A549 treated with Hydrocortisone at 1 μM for 4 hours (cell line): Measurements from ENCODE around the gene AGFG2. TPM values are rescaled to one million over a fixed set of nuclear protein-coding genes. Genes with fewer than 3 reads are reported as not detected.

Source experiments
- total RNA-seq: library from RNA; stranded (reverse); fragments of 200-300 nt; extraction: Qiagen RNA extraction; gene quantifications from 5 replicates; pipeline ENCODE4 v1.2.3, GENCODE V29; 2022

The AGFG2 gene, protein sequence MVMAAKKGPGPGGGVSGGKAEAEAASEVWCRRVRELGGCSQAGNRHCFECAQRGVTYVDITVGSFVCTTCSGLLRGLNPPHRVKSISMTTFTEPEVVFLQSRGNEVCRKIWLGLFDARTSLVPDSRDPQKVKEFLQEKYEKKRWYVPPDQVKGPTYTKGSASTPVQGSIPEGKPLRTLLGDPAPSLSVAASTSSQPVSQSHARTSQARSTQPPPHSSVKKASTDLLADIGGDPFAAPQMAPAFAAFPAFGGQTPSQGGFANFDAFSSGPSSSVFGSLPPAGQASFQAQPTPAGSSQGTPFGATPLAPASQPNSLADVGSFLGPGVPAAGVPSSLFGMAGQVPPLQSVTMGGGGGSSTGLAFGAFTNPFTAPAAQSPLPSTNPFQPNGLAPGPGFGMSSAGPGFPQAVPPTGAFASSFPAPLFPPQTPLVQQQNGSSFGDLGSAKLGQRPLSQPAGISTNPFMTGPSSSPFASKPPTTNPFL
- 35.5 to 50.9 TPM (median 42.3 TPM) in 5 replicates for total RNA-seq

DNA sequence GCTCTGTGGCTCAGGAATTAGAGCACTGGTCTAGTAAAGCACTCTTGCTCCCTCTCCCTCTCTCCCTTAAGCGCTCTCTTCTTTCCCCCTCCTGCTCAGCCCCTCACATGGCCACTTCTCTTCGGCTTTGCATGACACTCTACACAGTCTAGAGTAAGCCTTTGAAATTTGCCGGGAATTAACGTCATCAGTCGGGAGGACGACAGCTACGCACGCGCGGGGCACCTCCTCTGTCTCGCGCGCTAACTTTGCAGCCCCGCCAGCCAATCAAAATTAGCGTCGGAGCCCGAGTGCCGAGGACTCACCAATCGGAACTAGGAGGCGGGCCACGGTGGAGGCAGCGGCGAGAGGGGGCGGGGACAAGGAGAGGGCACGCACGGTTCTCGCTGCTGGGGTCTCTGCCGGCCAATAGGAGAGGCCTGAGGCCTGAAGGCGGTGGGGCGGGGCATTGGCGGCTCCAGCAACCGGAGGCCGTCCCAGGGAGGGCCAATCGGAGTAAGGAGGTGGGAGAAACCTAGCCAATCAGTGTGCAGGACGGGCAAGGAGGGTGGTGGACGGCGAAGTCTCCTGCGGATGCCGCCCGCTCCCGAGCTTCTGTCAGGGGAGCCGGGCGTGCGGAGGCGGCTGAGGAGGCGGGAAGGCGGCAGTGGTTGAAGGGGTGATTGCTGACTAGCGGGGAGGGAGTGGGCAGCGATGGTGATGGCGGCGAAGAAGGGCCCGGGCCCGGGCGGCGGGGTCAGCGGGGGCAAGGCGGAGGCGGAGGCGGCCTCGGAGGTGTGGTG lies at the start of gene AGFG2:
Gene AGFG2, plus strand, starts transcription at position 550 of the 782 bp plus-strand sequence. Its CDS starts 144 bp downstream, at position 694.

DNA sequence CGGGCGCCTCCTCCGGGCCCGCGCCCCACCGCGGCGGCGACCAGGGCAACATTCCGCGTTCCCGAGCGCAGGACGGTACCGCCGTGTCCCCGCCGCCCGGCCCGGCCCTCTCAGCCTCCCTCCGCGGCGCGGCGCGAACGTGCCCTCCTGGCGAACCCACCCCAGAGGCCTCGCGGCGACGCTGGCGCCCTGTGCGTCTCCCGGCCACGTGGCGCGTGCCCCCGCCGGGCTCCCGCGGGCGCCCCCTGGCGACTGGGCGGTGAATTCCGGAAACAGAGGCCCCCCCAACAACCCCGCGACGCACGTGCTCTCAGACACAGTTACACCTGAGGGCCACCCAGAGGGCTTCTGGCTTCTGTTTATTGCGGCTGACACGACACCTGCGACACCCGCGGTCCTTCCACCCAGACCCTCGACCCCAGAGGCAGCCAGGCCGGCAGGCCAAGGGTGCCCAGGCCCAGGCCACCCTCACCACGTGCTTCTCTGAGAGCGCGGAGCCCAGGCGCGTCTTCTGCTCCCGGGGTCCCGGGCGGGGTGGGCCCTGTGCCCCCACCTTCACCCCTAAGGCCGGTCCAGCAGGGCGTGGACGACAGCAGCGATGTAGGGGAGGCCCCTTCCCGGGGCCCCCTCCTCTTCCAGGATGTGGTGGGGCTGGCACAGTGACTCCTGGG lies 34.8 kb downstream of the AGFG2 start, which contains the start of gene SAP25:
Gene SAP25, minus strand, starts transcription at position 210 of the 671 bp plus-strand sequence. Its CDS starts 158 bp downstream, at position 52.

DNA sequence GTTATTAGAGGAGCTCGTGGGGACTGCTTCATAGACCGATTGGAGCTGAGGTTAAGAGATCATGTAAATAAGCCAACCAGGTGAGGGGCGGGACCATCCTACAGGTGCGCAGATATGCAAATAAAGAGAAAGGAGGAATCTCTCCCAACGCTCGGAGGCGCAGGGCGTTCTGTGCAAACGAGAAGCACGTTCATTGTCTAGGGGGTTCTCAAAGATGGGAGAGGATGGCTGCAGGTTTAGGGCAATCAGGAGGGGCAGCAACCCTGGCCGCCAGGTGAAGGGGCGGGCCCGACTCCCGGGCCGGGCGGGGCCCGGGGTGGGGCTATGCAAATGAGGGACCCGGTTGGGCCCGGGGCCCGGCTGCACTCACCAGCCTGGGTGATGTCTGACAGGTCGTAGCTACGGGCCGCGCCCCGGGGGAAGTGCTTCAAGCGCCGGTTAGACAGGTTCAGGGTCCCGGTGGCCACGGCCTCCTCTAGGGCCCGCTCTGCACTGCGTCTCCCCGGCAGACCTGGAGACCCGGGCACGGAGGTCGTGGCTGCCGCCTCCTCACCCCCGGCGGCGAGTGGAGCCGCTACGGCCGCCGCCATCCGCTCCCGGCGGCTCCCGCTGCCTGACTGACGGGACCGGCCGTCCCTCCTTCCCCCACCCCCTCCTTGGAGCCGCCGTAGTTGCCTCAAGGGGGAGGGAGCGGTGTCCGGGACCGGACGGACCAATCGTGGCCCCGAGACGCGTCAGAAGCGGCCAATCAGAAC lies 46.7 kb downstream of the AGFG2 start, which contains the start of gene LRCH4:
Gene LRCH4, minus strand, starts transcription at position 619 of the 755 bp plus-strand sequence. Its CDS starts 29 bp downstream, at position 590.

DNA sequence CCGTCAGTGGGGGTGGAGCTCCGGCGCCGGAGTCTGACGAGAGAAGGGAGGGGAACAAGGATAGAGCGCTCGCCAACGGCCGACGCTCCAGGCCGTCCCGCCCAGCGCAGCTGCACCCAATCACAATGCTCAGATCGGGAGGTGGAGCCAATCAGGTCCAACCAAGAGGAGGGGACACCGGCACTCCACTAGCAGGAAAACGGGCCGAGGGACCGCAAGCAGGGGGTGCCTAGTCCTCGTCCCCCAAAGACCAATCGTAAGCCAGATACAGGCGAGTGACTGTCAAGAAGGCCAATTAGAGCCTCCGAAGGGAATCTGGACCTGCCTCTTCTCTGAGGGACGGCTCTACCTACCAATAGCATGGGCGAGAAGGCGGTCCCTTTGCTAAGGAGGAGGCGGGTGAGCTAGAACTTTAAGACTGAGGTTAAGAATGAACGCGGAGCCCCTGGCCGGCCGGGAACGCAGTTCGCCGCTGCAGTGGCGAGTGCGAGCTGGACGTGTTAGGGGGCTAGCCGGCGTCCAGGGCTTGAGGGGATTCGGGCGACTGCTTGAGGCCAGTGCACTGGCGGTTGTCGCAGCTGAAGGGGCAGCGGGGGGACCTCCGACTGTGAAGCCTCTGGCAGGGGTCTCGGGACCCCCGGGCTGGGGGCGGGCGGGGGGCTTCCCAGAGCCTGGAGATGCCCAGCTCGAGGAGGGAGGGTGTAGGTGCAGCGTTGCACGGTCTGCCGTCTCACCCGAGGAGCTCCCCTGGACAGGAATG lies 47.4 kb downstream of the AGFG2 start, which contains the start of gene FBXO24:
Gene FBXO24, plus strand, starts transcription at position 63 of the 760 bp plus-strand sequence. Its CDS starts 298 bp downstream, at position 361.

DNA sequence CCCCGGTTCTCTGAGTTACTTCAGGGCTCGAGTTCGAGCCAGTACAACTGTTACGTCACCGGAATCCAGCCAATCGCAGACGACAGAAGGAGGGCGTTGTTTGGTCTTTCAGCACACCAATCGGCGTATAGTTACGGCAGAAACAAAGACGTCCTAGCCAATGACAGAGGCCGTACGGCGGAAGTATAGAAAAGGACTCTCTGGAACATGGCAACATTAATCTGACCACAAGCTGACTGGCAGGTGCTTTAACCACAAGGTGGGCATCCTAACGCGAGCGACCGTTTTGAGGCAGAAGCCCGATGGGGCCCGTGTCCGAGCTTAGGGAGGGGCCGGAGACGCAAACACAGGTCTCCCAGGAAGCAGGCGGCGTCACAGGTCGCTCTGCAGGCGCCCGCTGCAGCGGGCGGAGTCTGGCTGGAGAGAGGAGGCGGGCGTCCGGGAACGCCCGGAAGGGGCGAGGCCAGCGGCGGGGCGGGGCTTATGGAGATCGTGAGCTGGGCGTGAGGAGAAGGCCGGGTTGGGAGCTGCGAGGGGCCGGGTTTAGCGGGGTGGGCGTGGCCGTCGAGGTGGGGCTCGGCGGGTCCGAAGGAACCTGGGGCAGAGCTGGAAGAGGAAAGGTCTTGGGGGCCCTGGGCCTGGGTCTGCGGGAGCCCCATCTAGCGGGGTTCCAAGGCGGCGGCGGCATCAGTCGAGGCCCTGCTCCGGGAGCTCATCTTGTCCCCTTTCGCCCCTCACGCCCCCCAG lies 73.2 kb downstream of the AGFG2 start, which contains the start of gene MOSPD3:
Gene MOSPD3, plus strand, starts transcription at position 558 of the 747 bp plus-strand sequence. CDS start 252 bp downstream, outside the sequence.

Other genes starting within 250 kb of the AGFG2 start
- not detected in 5 replicates for gene SPDYE3, start 231.5 kb upstream of the AGFG2 start, total RNA-seq
- 21.9 to 28.9 TPM (median 27.4 TPM) in 5 replicates for gene PILRB, start 181.1 kb upstream of the AGFG2 start, total RNA-seq
- 3.3 to 5.4 TPM (median 5.2 TPM) in 5 replicates for gene PILRA, start 165.7 kb upstream of the AGFG2 start, total RNA-seq
- 1.2 to 1.9 TPM (median 1.4 TPM) in 5 replicates for gene ZCWPW1, start 110.5 kb upstream of the AGFG2 start, total RNA-seq
- 41.5 to 47.6 TPM (median 43.3 TPM) in 5 replicates for gene MEPCE, start 109.4 kb upstream of the AGFG2 start, total RNA-seq
- 27.1 to 53.8 TPM (median 49.4 TPM) in 5 replicates for gene PPP1R35, start 102.7 kb upstream of the AGFG2 start, total RNA-seq
- gene SPACDR, start 74.9 kb upstream of the AGFG2 start, total RNA-seq: 0.53 to 1.3 TPM (median 0.88 TPM) in 5 replicates
- 48.4 to 67.7 TPM (median 57.8 TPM) in 5 replicates for gene TSC22D4, start 60.0 kb upstream of the AGFG2 start, total RNA-seq
- 3.0 to 7.0 TPM (median 5.1 TPM) in 5 replicates for gene NYAP1, start 55.3 kb upstream of the AGFG2 start, total RNA-seq
- gene SAP25, start 34.7 kb downstream of the AGFG2 start, total RNA-seq: 0.18 to 0.85 TPM (median 0.21 TPM) in 4 of 5 replicates, not detected in the other
- gene LRCH4, start 46.9 kb downstream of the AGFG2 start, total RNA-seq: 14.3 to 17.9 TPM (median 15.6 TPM) in 5 replicates
- 0.07 to 0.35 TPM (median 0.28 TPM) in 5 replicates for gene FBXO24, start 47.1 kb downstream of the AGFG2 start, total RNA-seq
- 6.7 to 10.9 TPM (median 8.5 TPM) in 5 replicates for gene PCOLCE, start 63.2 kb downstream of the AGFG2 start, total RNA-seq
- 17.0 to 22.3 TPM (median 19.6 TPM) in 5 replicates for gene MOSPD3, start 73.3 kb downstream of the AGFG2 start, total RNA-seq
- gene TFR2, start 102.3 kb downstream of the AGFG2 start, total RNA-seq: 2.0 to 2.4 TPM (median 2.1 TPM) in 5 replicates
- not detected in 5 replicates for gene ACTL6B, start 117.2 kb downstream of the AGFG2 start, total RNA-seq
- gene GNB2, start 134.5 kb downstream of the AGFG2 start, total RNA-seq: 194 to 257 TPM (median 243 TPM) in 5 replicates
- gene GIGYF1, start 155.0 kb downstream of the AGFG2 start, total RNA-seq: 14.9 to 18.4 TPM (median 16.5 TPM) in 5 replicates
- gene POP7, start 166.9 kb downstream of the AGFG2 start, total RNA-seq: 65.5 to 91.5 TPM (median 89.7 TPM) in 5 replicates
- not detected in 5 replicates for gene EPO, start 181.3 kb downstream of the AGFG2 start, total RNA-seq
- not detected in 5 replicates for gene ZAN, start 194.4 kb downstream of the AGFG2 start, total RNA-seq